GM23338 (cell line): ENCODE results near the gene HACL1. TPM values are rescaled to one million over a fixed set of nuclear protein-coding genes. Genes with fewer than 3 reads are reported as not detected.

Experiments used
- ATAC-seq: fragments of 200-7000 bp; cut with Tn5 transposase; 3 replicates; pipeline ENCODE4 v1.9.1; 2020
- DNase-seq: peaks from one replicate; pipeline ENCODE4 v3.0.0-alpha.2; 2015; ENCODE audit warnings: low spot score
- H2AFZ ChIP-seq: fragments of 200-600 bp; sonication (generic); 2 replicates; pipeline ENCODE4 v1.8.0; 2016; ENCODE audit warnings: antibody characterized with exemption, mild to moderate bottlenecking, moderate library complexity
- H3F3A ChIP-seq: fragments of 200-600 bp; sonication (generic); replicated peaks from 2 replicates; pipeline ENCODE4 v1.8.0; 2017; ENCODE audit warnings: antibody characterized with exemption, mixed run types, low read depth
- H3K27ac ChIP-seq: fragments of 200-600 bp; sonication (generic); 2 replicates; pipeline ENCODE4 v1.6.1; 2016; ENCODE audit warnings: low read depth
- H3K27me3 ChIP-seq: fragments of 200-600 bp; sonication (generic); 2 replicates; pipeline ENCODE4 v1.8.0; 2016; ENCODE audit warnings: mild to moderate bottlenecking, mixed run types, moderate library complexity; ENCODE audit not compliant: insufficient read depth
- H3K36me3 ChIP-seq: fragments of 200-600 bp; sonication (generic); 2 replicates; pipeline ENCODE4 v1.8.0; 2016; ENCODE audit warnings: mild to moderate bottlenecking; ENCODE audit not compliant: insufficient read depth
- H3K4me1 ChIP-seq: fragments of 200-600 bp; sonication (generic); 2 replicates; pipeline ENCODE4 v1.8.0; 2016; ENCODE audit warnings: mild to moderate bottlenecking, moderate library complexity; ENCODE audit not compliant: insufficient read depth
- H3K4me2 ChIP-seq: fragments of 200-600 bp; sonication (generic); 2 replicates; pipeline ENCODE4 v1.7.1; 2017; ENCODE audit warnings: mixed run types
- H3K4me3 ChIP-seq: fragments of 200-600 bp; sonication (generic); 2 replicates; pipeline ENCODE4 v1.6.1; 2016; ENCODE audit warnings: mixed run types
- H3K79me2 ChIP-seq: fragments of 200-600 bp; sonication (generic); replicated peaks from 2 replicates; pipeline ENCODE4 v1.8.0; 2017; ENCODE audit warnings: mild to moderate bottlenecking; ENCODE audit not compliant: insufficient read depth
- H3K9me2 ChIP-seq: fragments of 200-600 bp; sonication (generic); 2 replicates; pipeline ENCODE4 v1.8.0; 2017; ENCODE audit not compliant: insufficient read depth
- H4K20me1 ChIP-seq: fragments of 200-600 bp; sonication (generic); replicated peaks from 2 replicates; pipeline ENCODE4 v1.8.0; 2017; ENCODE audit warnings: mild to moderate bottlenecking; ENCODE audit not compliant: insufficient read depth
- H3K27ac Mint-ChIP-seq: 2 replicates; pipeline ENCODE4 v1.8.0; 2020; ENCODE audit warnings: inconsistent platforms, mild to moderate bottlenecking, moderate library complexity, mixed read lengths
- H3K27me3 Mint-ChIP-seq: 3 replicates; pipeline ENCODE4 v1.8.0; 2022; ENCODE audit warnings: low read depth, mild to moderate bottlenecking, moderate library complexity, mixed read lengths, inconsistent platforms; ENCODE audit not compliant: insufficient read depth, poor library complexity
- H3K36me3 Mint-ChIP-seq: 3 replicates; pipeline ENCODE4 v1.8.0; 2021; ENCODE audit warnings: low read depth, mild to moderate bottlenecking, inconsistent platforms, moderate library complexity, mixed read lengths
- H3K4me1 Mint-ChIP-seq: 3 replicates; pipeline ENCODE4 v1.8.0; 2020; ENCODE audit warnings: mild to moderate bottlenecking, inconsistent platforms, mixed read lengths
- H3K4me3 Mint-ChIP-seq: 3 replicates; pipeline ENCODE4 v1.8.0; 2021; ENCODE audit warnings: moderate library complexity, mild to moderate bottlenecking, inconsistent platforms, mixed read lengths
- H3K9me3 Mint-ChIP-seq: 3 replicates; pipeline ENCODE4 v1.8.0; 2020; ENCODE audit warnings: moderate library complexity, mild to moderate bottlenecking, inconsistent platforms, mixed read lengths
- CREB1 ChIP-seq: fragments of 250-450 bp; sonication (Bioruptor Pico); IDR thresholded peaks from 2 replicates; pipeline ENCODE4 v1.5.0; 2020; ENCODE audit warnings: low read depth, mild to moderate bottlenecking, moderate library complexity
- EZH2phosphoT487 ChIP-seq: fragments of 200-600 bp; sonication (generic); IDR thresholded peaks from one replicate; pipeline ENCODE4 v1.8.1; 2018; ENCODE audit warnings: antibody characterized with exemption; ENCODE audit not compliant: unreplicated experiment
- JUNB ChIP-seq: IDR thresholded peaks from one replicate; pipeline ENCODE4 v1.6.1; 2016; ENCODE audit warnings: antibody characterized with exemption; ENCODE audit not compliant: unreplicated experiment
- NANOG ChIP-seq: IDR thresholded peaks from 2 replicates; pipeline ENCODE4 v1.6.1; 2016; ENCODE audit warnings: antibody characterized with exemption, borderline replicate concordance
- POLR2AphosphoS5 ChIP-seq: IDR thresholded peaks from 2 replicates; pipeline ENCODE4 v1.6.1; 2016; ENCODE audit warnings: antibody characterized with exemption, low read depth
- STAT1 ChIP-seq: IDR thresholded peaks from one replicate; pipeline ENCODE4 v1.6.1; 2016; ENCODE audit warnings: antibody characterized with exemption; ENCODE audit not compliant: unreplicated experiment
- ZNF114 ChIP-seq: fragments of 250-450 bp; sonication (Bioruptor Pico); IDR thresholded peaks from 2 replicates; pipeline ENCODE4 v1.5.0; 2020; ENCODE audit warnings: mild to moderate bottlenecking, moderate library complexity
- ZNF331 ChIP-seq: fragments of 250-450 bp; sonication (Bioruptor Pico); IDR thresholded peaks from 2 replicates; pipeline ENCODE4 v1.5.0; 2020; ENCODE audit warnings: low read depth, mild to moderate bottlenecking, moderate library complexity
- polyA plus RNA-seq: library from polyadenylated mRNA; unstranded; fragments of >200 nt; fragmentation: Nextera tagmentation; extraction: Ambion mirVana; gene quantifications from 2 replicates; pipeline ENCODE4 v1.2.1, GENCODE V29; 2016
- total RNA-seq: library from RNA; depleted of rRNA; stranded (reverse); fragments of >200 nt; shearing (Covaris generic); gene quantifications from 2 replicates; pipeline ENCODE4 v1.2.3, GENCODE V29; 2014
- TF ChIP-seq, protein P1 (sequence below), 2 experiments: fragments of 200-600 bp in 1 of 2; sonication (generic) in 1 of 2; conservative IDR thresholded peaks; 2 replicates each; pipeline versions ENCODE4 v1.5.1 to v1.6.1; 2016 to 2017; ENCODE audit warnings: antibody characterized with exemption in 2 of 2, low read depth in 2 of 2, mild to moderate bottlenecking in 2 of 2, moderate library complexity in 1 of 2
- TF ChIP-seq, protein P2 (sequence below): IDR thresholded peaks from 2 replicates; pipeline ENCODE4 v1.6.1; 2016; ENCODE audit warnings: antibody characterized with exemption
- TF ChIP-seq, protein P3 (sequence below): IDR thresholded peaks from one replicate; pipeline ENCODE4 v1.6.1; 2018; ENCODE audit warnings: antibody characterized with exemption; ENCODE audit not compliant: unreplicated experiment

Gene HACL1
- total and polyA plus RNA-seq, 2 experiments from 2014 or later = 19.6 to 33.5 TPM

DNA sequence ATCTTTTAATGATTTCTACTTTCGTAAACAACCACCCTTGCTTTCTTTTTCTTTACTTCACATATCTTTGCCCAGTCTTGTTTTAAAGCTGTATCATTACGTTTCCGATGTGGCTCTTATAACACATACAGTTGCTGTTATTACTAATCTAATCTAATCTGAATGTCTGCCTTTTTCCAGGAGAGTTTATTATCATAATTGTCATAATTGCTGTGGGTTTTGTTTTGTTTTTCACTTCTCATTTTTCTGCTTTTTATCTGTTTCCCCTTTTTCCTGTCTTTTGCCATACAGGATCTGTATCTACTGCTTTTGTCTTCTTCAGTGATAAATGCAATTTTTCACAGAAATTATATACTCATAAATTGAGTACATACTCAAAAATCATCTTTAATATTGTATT, 24.9 kb downstream of the HACL1 start:
- H4K20me1 ChIP-seq = peaks cover 3% of the 10 kb centered on the region; the same call in 1 of the 2 replicates
- no peak for DNase-seq
- H3K4me3 Mint-ChIP-seq = no peak overlapping the region
- peaks cover 3% of the 10 kb centered on the region for H3K27me3 Mint-ChIP-seq
- H3K4me1 ChIP-seq = no peaks in the 10 kb centered on the region
- H3K9me3 Mint-ChIP-seq = no peaks in the 10 kb centered on the region
- no peak overlapping the region for H2AFZ ChIP-seq
- H3K4me1 Mint-ChIP-seq = no peaks in the 10 kb centered on the region
- no peak overlapping the region for H3K4me3 ChIP-seq
- peaks cover 16% of the 10 kb centered on the region; the same call in 1 of the 2 replicates for H3K36me3 ChIP-seq
- H3K36me3 Mint-ChIP-seq = peaks cover 16% of the 10 kb centered on the region; the same call in 2 of the 3 replicates
- no peak for ATAC-seq
- no peaks in the 10 kb centered on the region for H3K27me3 ChIP-seq
- H3K79me2 ChIP-seq = no peaks in the 10 kb centered on the region
- H3K27ac Mint-ChIP-seq = no peak overlapping the region
- H3K27ac ChIP-seq = no peak overlapping the region
- no peaks in the 10 kb centered on the region for H3F3A ChIP-seq
- no peaks in the 10 kb centered on the region for H3K9me2 ChIP-seq
- no peak overlapping the region for H3K4me2 ChIP-seq
- no peak for TF ChIP-seq ZNF114 (CRISPR knock-in tag)
- no peak for TF ChIP-seq CREB1 (CRISPR knock-in tag)
- TF ChIP-seq ZNF331 = no peak
- TF ChIP-seq NANOG = no peak
- TF ChIP-seq, protein P1, sequence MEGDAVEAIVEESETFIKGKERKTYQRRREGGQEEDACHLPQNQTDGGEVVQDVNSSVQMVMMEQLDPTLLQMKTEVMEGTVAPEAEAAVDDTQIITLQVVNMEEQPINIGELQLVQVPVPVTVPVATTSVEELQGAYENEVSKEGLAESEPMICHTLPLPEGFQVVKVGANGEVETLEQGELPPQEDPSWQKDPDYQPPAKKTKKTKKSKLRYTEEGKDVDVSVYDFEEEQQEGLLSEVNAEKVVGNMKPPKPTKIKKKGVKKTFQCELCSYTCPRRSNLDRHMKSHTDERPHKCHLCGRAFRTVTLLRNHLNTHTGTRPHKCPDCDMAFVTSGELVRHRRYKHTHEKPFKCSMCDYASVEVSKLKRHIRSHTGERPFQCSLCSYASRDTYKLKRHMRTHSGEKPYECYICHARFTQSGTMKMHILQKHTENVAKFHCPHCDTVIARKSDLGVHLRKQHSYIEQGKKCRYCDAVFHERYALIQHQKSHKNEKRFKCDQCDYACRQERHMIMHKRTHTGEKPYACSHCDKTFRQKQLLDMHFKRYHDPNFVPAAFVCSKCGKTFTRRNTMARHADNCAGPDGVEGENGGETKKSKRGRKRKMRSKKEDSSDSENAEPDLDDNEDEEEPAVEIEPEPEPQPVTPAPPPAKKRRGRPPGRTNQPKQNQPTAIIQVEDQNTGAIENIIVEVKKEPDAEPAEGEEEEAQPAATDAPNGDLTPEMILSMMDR (conservative IDR thresholded peaks at IDR 0.05; ENCODE audit: low read depth in 2 of 2) = no peak
- TF ChIP-seq EZH2phosphoT487 = no peak
- TF ChIP-seq POLR2AphosphoS5 = no peak

DNA sequence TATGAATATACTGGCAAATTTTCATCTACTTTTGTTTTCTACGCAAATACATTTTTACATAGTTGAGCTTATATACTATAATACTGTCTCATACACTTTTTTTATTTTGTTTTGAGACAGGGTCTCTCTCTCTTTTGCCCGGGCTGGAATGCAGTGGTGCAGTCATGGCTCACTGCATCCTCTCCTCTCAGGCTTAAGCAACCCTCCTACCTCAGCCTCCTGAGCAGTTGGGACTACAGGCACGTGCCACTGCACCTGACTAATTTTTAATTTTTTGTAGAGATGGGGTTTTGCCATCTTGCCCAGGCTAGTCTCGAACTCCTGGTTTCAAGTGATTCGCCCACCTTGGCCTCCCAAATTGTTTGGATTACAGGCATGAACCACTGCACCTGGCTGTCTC, 25.9 kb downstream of the HACL1 start:
- Histone ChIP-seq H3K36me3 (peaks cover 11% of the 10 kb centered on the region; the same call in 1 of the 2 replicates), H3K4me3 (no peak overlapping the region), H4K20me1 (peaks cover 3% of the 10 kb centered on the region), H3K27ac (no peak overlapping the region), H3F3A (no peaks in the 10 kb centered on the region), H2AFZ (no peak overlapping the region), H3K4me2 (no peak overlapping the region), H3K9me2 (no peaks in the 10 kb centered on the region), H3K27me3 (no peaks in the 10 kb centered on the region), H3K79me2 (no peaks in the 10 kb centered on the region), H3K4me1 (no peaks in the 10 kb centered on the region)
- peaks cover 3% of the 10 kb centered on the region for H3K27me3 Mint-ChIP-seq
- DNase-seq (no peak), ATAC-seq (no peak)
- H3K36me3 Mint-ChIP-seq = peaks cover 23% of the 10 kb centered on the region
- H3K4me3 Mint-ChIP-seq = no peak overlapping the region
- H3K9me3 Mint-ChIP-seq = no peaks in the 10 kb centered on the region
- H3K4me1 Mint-ChIP-seq = no peaks in the 10 kb centered on the region
- no peak overlapping the region for H3K27ac Mint-ChIP-seq
- no peak for TF ChIP-seq JUNB
- TF ChIP-seq STAT1 = no peak
- no peak for TF ChIP-seq ZNF114 (CRISPR knock-in tag)
- TF ChIP-seq, protein P2, sequence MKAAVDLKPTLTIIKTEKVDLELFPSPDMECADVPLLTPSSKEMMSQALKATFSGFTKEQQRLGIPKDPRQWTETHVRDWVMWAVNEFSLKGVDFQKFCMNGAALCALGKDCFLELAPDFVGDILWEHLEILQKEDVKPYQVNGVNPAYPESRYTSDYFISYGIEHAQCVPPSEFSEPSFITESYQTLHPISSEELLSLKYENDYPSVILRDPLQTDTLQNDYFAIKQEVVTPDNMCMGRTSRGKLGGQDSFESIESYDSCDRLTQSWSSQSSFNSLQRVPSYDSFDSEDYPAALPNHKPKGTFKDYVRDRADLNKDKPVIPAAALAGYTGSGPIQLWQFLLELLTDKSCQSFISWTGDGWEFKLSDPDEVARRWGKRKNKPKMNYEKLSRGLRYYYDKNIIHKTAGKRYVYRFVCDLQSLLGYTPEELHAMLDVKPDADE = no peak
- TF ChIP-seq POLR2AphosphoS5 = no peak
- TF ChIP-seq NANOG = no peak
- no peak for TF ChIP-seq CREB1 (CRISPR knock-in tag)
- TF ChIP-seq, protein P3, sequence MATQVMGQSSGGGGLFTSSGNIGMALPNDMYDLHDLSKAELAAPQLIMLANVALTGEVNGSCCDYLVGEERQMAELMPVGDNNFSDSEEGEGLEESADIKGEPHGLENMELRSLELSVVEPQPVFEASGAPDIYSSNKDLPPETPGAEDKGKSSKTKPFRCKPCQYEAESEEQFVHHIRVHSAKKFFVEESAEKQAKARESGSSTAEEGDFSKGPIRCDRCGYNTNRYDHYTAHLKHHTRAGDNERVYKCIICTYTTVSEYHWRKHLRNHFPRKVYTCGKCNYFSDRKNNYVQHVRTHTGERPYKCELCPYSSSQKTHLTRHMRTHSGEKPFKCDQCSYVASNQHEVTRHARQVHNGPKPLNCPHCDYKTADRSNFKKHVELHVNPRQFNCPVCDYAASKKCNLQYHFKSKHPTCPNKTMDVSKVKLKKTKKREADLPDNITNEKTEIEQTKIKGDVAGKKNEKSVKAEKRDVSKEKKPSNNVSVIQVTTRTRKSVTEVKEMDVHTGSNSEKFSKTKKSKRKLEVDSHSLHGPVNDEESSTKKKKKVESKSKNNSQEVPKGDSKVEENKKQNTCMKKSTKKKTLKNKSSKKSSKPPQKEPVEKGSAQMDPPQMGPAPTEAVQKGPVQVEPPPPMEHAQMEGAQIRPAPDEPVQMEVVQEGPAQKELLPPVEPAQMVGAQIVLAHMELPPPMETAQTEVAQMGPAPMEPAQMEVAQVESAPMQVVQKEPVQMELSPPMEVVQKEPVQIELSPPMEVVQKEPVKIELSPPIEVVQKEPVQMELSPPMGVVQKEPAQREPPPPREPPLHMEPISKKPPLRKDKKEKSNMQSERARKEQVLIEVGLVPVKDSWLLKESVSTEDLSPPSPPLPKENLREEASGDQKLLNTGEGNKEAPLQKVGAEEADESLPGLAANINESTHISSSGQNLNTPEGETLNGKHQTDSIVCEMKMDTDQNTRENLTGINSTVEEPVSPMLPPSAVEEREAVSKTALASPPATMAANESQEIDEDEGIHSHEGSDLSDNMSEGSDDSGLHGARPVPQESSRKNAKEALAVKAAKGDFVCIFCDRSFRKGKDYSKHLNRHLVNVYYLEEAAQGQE = no peak
- TF ChIP-seq ZNF331 = no peak
